Right atrium auricular region (tissue), 2 donors: ENCODE measurements around the gene LIPN. TPM values are rescaled to one million over a fixed set of nuclear protein-coding genes. Genes with fewer than 3 reads are reported as not detected.

Experiments used
- DNase-seq: peaks from one replicate; pipeline ENCODE4 v3.0.0-alpha.2; 2019; ENCODE audit warnings: low spot score
- H3K27ac ChIP-seq, 2 donors: fragments of 200-600 bp; sonication (generic); 1 replicate in 1 of 2; 2 replicates in 1 of 2; pipeline ENCODE4 v1.5.1; 2016 to 2019
- H3K27me3 ChIP-seq, 2 donors: fragments of 200-600 bp; sonication (generic); one replicate each; pipeline versions ENCODE4 v1.5.1 to v1.6.0; 2017 to 2019
- H3K36me3 ChIP-seq: fragments of 200-600 bp; sonication (generic); one replicate; pipeline ENCODE4 v1.5.1; 2016
- H3K4me1 ChIP-seq, 2 donors: fragments of 200-600 bp; sonication (generic); one replicate each; pipeline versions ENCODE4 v1.5.1 to v1.6.0; 2017 to 2019
- H3K4me3 ChIP-seq, 2 donors: fragments of 200-600 bp; sonication (generic); 1 replicate in 1 of 2; 2 replicates in 1 of 2; pipeline ENCODE4 v1.5.1; 2017 to 2019; ENCODE audit warnings: mild to moderate bottlenecking in 1 of 2, moderate library complexity in 1 of 2
- H3K9me3 ChIP-seq, 2 donors: fragments of 200-600 bp; sonication (generic); one replicate each; pipeline ENCODE4 v1.5.1; 2019
- CTCF ChIP-seq, 2 donors: fragments of 200-600 bp; sonication (generic); IDR thresholded peaks; one replicate each; pipeline ENCODE4 v1.5.1; 2019; ENCODE audit warnings: antibody characterized with exemption in 2 of 2
- total RNA-seq, 2 donors: library from RNA; depleted of rRNA; stranded (reverse); fragments of >200 nt; gene quantifications; one replicate each; pipeline ENCODE4 v1.1.0, GENCODE V29; 2016

The LIPN gene
- total RNA-seq: not detected

GRCh38 chr10:88759366-88760101 lies at the start of gene LIPN:
Gene LIPN (plus strand): TSS chr10:88760020. CDS start chr10:88761406, 1,386 bp downstream.
- H3K36me3 ChIP-seq: no peaks in the 10 kb centered on the region
- H3K27me3 ChIP-seq: no peaks in the 10 kb centered on the region
- no peak within 1 kb of the TSS for H3K4me3 ChIP-seq
- DNase-seq: peak; percentile 60
- no peaks in the 10 kb centered on the region for H3K9me3 ChIP-seq
- H3K27ac ChIP-seq: no peak within 1 kb of the TSS
- no peaks in the 10 kb centered on the region for H3K4me1 ChIP-seq
- no peak for TF ChIP-seq CTCF (IDR thresholded peaks at IDR 0.05)

- H3K27me3 ChIP-seq: no peaks in the 10 kb centered on the region
- no peaks in the 10 kb centered on the region for H3K9me3 ChIP-seq
- TF ChIP-seq CTCF (IDR thresholded peaks at IDR 0.05): no peak
- H3K4me1 ChIP-seq: no peaks in the 10 kb centered on the region
- no peak overlapping the region for H3K4me3 ChIP-seq
- no peak overlapping the region for H3K27ac ChIP-seq
- no peak for DNase-seq
- H3K36me3 ChIP-seq: no peaks in the 10 kb centered on the region
Observed at GRCh38 chr10:88715517-88715916, 44.3 kb upstream of the LIPN start.

- no peaks in the 10 kb centered on the region for H3K27me3 ChIP-seq
- H3K9me3 ChIP-seq: no peaks in the 10 kb centered on the region
- no peaks in the 10 kb centered on the region for H3K36me3 ChIP-seq
- H3K4me3 ChIP-seq: no peak overlapping the region
- no peak overlapping the region for H3K27ac ChIP-seq
- no peak for DNase-seq
- no peak for TF ChIP-seq CTCF (IDR thresholded peaks at IDR 0.05)
- no peaks in the 10 kb centered on the region for H3K4me1 ChIP-seq
Observed at GRCh38 chr10:88721392-88721791, 38.4 kb upstream of the LIPN start.

GRCh38 chr10:88725798-88726197 lies 34.0 kb upstream of the LIPN start:
- H3K9me3 ChIP-seq: no peaks in the 10 kb centered on the region
- H3K36me3 ChIP-seq: no peaks in the 10 kb centered on the region
- no peak for DNase-seq
- H3K27me3 ChIP-seq: no peaks in the 10 kb centered on the region
- no peak for TF ChIP-seq CTCF (IDR thresholded peaks at IDR 0.05)
- no peak overlapping the region for H3K4me3 ChIP-seq
- H3K27ac ChIP-seq: no peak overlapping the region
- no peaks in the 10 kb centered on the region for H3K4me1 ChIP-seq

GRCh38 chr10:88728107-88728763 lies 31.6 kb upstream of the LIPN start:
- Histone ChIP-seq H3K4me3 (no peak overlapping the region), H3K9me3 (no peaks in the 10 kb centered on the region), H3K4me1 (no peaks in the 10 kb centered on the region), H3K27ac (no peak overlapping the region), H3K36me3 (no peaks in the 10 kb centered on the region), H3K27me3 (no peaks in the 10 kb centered on the region)
- no peak for DNase-seq
- peak in 1 of 2 donors; percentile 11 for TF ChIP-seq CTCF (IDR thresholded peaks at IDR 0.05)
